ENCODE measurements around the gene NPBWR2.

DNA sequence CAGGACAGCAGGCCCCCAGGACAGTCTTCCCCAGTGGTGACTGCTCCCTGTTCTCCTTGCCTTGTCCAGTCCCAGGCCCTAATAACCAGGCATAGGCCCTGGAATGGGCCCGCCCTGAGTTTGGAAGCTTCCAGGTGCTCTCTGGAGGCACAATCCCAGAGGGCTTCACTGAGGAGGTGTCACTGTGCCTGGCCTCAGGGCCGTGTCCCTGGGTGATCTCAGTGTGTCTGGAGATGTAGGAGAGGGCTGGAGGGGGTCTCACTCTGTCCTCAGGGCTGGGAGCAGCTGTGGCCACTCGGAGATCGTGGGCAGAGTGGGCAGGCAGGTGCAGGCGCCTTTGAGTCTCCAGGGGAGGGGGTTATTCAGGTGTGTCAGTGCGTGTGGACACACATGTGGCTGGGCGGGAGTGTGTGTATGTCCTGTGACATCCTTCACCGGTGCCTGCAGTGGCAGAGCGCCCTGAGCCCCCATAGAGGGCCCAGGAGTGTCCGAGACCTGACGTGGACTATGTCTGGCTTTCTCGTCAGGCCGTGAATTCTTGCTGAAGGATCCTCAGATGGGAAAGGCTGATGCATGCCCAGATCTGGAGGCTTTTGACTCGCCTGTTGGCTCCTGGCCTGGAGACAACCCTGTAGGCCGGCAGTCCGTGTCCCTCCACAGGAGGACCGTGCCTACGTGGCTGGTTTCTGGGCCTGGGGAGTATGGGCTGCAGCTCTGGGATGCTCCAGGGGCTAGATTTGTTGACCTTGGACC, 5.5 kb upstream of the NPBWR2 start:
- TF ChIP-seq SIN3A (IDR thresholded peaks at IDR 0.05; ENCODE audit: borderline replicate concordance, insufficient read depth, low read depth, low read length), result no peak
- no peak for TF ChIP-seq CTCF (IDR thresholded peaks at IDR 0.05)
- no peak for TF ChIP-seq REST (IDR thresholded peaks at IDR 0.05; ENCODE audit: insufficient read depth in 1 of 2, low read depth in 2 of 2, low read length in 1 of 2)
